K562 (cell line): Measurements from ENCODE around the gene POU2AF3. TPM values are rescaled to one million over a fixed set of nuclear protein-coding genes. Genes with fewer than 3 reads are reported as not detected.

Source experiments
- ATAC-seq: fragments of 200-7000 bp; cut with Tn5 transposase; 3 replicates; pipeline ENCODE4 v1.9.1; 2020; ENCODE audit warnings: moderate library complexity
- BruUV-seq: library from RNA; stranded (reverse); fragments of 400-500 nt; replicated peaks from 2 replicates; lab custom pipeline; 2021; lab: Mats Ljungman, UMichigan
- CTCF ChIA-PET: fragments of 300-600 bp; formaldehyde crosslinking; extraction: SDS; loops from one replicate; lab custom pipeline; 2021; ENCODE audit warnings: low intra/inter-chr PET ratio; lab: Yijun Ruan, JAX
- POLR2A ChIA-PET: fragments of 300-600, 350-650 bp; sonication (Branson Sonifier 250); formaldehyde crosslinking; extraction: SDS; loops from one replicate; lab custom pipeline; 2021; ENCODE audit warnings: antibody characterized with exemption, inconsistent platforms; lab: Yijun Ruan, JAX
- DNase-seq, 4 experiments: peaks; one replicate each; pipeline versions ENCODE4 v3.0.0 to v3.0.0-alpha.2; 2011 to 2018; ENCODE audit warnings: low spot score in 3 of 4, mixed read lengths in 3 of 4; ENCODE audit errors: extremely low read depth in 1 of 4
- FAIRE-seq: peaks from 2 replicates; lab custom pipeline; 2011; peaks lifted over from hg19 to GRCh38; lab: Jason Lieb, UNC
- H2AFZ ChIP-seq: 2 replicates; pipeline ENCODE4 v1.6.0; 2011; ENCODE audit warnings: low read depth, low read length, control low read depth, inconsistent platforms
- H3K27ac ChIP-seq: fragments of 200-600 bp; 3 replicates; pipeline ENCODE4 v1.8.0; 2011; ENCODE audit warnings: low read depth, mild to moderate bottlenecking, control low read depth, inconsistent platforms, low read length, moderate library complexity, mixed read lengths; ENCODE audit errors: extremely low read depth
- H3K27me3 ChIP-seq, 2 experiments: fragments of 300-600 bp in 1 of 2; 2 replicates in 1 of 2; 3 replicates in 1 of 2; pipeline versions ENCODE4 v1.6.0 to v1.8.0; 2011; ENCODE audit warnings: inconsistent platforms in 2 of 2, low read length in 2 of 2, mild to moderate bottlenecking in 1 of 2, mixed read lengths in 1 of 2, moderate library complexity in 1 of 2; ENCODE audit not compliant: control insufficient read depth in 2 of 2, insufficient read depth in 2 of 2
- H3K36me3 ChIP-seq: fragments of 300-600 bp; 3 replicates; pipeline ENCODE4 v1.8.0; 2011; ENCODE audit warnings: mild to moderate bottlenecking, low read length, inconsistent platforms; ENCODE audit not compliant: control insufficient read depth, insufficient read depth
- H3K4me1 ChIP-seq, 2 experiments: fragments of 200-600 bp in 1 of 2; replicated peaks in 1 of 2; 2 replicates in 1 of 2; 3 replicates in 1 of 2; pipeline versions ENCODE4 v1.5.1 to v1.8.0; 2011; ENCODE audit warnings: inconsistent platforms in 2 of 2, low read length in 2 of 2, mild to moderate bottlenecking in 1 of 2, mixed read lengths in 1 of 2, moderate library complexity in 1 of 2; ENCODE audit not compliant: control insufficient read depth in 2 of 2, insufficient read depth in 2 of 2
- H3K4me2 ChIP-seq: 2 replicates; pipeline ENCODE4 v1.6.1; 2011; ENCODE audit warnings: low read length, control low read depth, inconsistent platforms, mixed read lengths; ENCODE audit not compliant: insufficient read depth
- H3K4me3 ChIP-seq: fragments of 200-600 bp; sonication (generic), shearing (Covaris generic); 2 replicates; pipeline ENCODE4 v1.5.1; 2016; ENCODE audit warnings: control low read depth, inconsistent platforms
- H3K79me2 ChIP-seq: fragments of 200-600 bp; 3 replicates; pipeline ENCODE4 v1.8.0; 2011; ENCODE audit warnings: low read length, inconsistent platforms; ENCODE audit not compliant: control insufficient read depth, insufficient read depth
- H3K9ac ChIP-seq, 2 experiments: 2 replicates each; pipeline versions ENCODE4 v1.6.0 to v1.6.1; 2011; ENCODE audit warnings: low read depth in 2 of 2, low read length in 2 of 2, control low read depth in 1 of 2, inconsistent platforms in 1 of 2, mild to moderate bottlenecking in 1 of 2, mixed read lengths in 1 of 2; ENCODE audit not compliant: insufficient read depth in 1 of 2
- H3K9me1 ChIP-seq: one replicate; pipeline ENCODE4 v1.6.0; 2011; ENCODE audit warnings: inconsistent platforms, mild to moderate bottlenecking, low read length, moderate library complexity; ENCODE audit not compliant: control insufficient read depth, insufficient read depth
- H3K9me3 ChIP-seq: replicated peaks from 2 replicates; pipeline ENCODE4 v1.5.1; 2011; ENCODE audit warnings: low read depth, low read length, inconsistent platforms; ENCODE audit not compliant: control insufficient read depth, insufficient read depth
- H4K20me1 ChIP-seq: replicated peaks from 2 replicates; pipeline ENCODE4 v1.6.1; 2011; ENCODE audit warnings: low read length, inconsistent platforms, mixed read lengths; ENCODE audit not compliant: control insufficient read depth, insufficient read depth
- HSF4 ChIP-seq: fragments of 250-450 bp; sonication (Bioruptor Pico); IDR thresholded peaks from 2 replicates; pipeline ENCODE4 v2.1.2; 2022; ENCODE audit warnings: mild to moderate bottlenecking, moderate library complexity, borderline replicate concordance
- NFIC ChIP-seq: fragments of 450-650 bp; IDR thresholded peaks from 2 replicates; pipeline ENCODE4 v1.6.1; 2017; ENCODE audit warnings: mild to moderate bottlenecking, inconsistent platforms
- RBM34 ChIP-seq: fragments of 200-400 bp; formaldehyde crosslinking; IDR thresholded peaks from 2 replicates; pipeline ENCODE4 v1.6.1; 2018; ENCODE audit warnings: low read length, borderline replicate concordance; ENCODE audit not compliant: insufficient read depth
- TAF7 ChIP-seq: fragments of 450-650 bp; IDR thresholded peaks from 2 replicates; pipeline ENCODE4 v1.6.1; 2016; ENCODE audit warnings: missing genetic modification characterization, missing compliant biosample characterization
- U2AF1 ChIP-seq: fragments of 200-400 bp; formaldehyde crosslinking; optimal IDR thresholded peaks from 2 replicates; pipeline ENCODE3; 2017; ENCODE audit warnings: mild to moderate bottlenecking, low read depth, low read length, moderate library complexity
- ZBTB12 ChIP-seq: fragments of 250-450 bp; sonication (Bioruptor Pico); IDR thresholded peaks from 2 replicates; pipeline ENCODE4 v1.4.0; 2020
- ZNF23 ChIP-seq: fragments of 250-450 bp; sonication (Bioruptor Pico); IDR thresholded peaks from 2 replicates; pipeline ENCODE4 v1.4.0; 2020; ENCODE audit warnings: mild to moderate bottlenecking
- WGBS: fragments of 100-300 bp; shearing (Covaris generic); methylation state at CpG from one replicate; pipeline ENCODE4 v1.1.6; 2016; ENCODE audit warnings: low coverage, mixed read lengths; ENCODE audit not compliant: insufficient coverage; ENCODE audit errors: missing lambda C conversion rate; 5-methylcytosine and 5-hydroxymethylcytosine counted together
- in situ Hi-C: fragments of 300-500 bp; cut with MboI; formaldehyde crosslinking; loops from 4 replicates; pipeline ENCODE4 v1.15.0; 2018; ENCODE audit warnings: inconsistent platforms, mixed read lengths
- intact Hi-C: fragments of 100-400 bp; cut with micrococcal nuclease; formaldehyde crosslinking; loops from 2 replicates; pipeline ENCODE4 v1.14.2; 2022
- polyA plus RNA-seq, 8 experiments: library from polyadenylated mRNA; depleted of rRNA in 4 of 8; stranded (reverse) in 5 of 8; unstranded in 3 of 8; fragments of >200 nt; fragmentation: Nextera tagmentation in 2 of 8; fragmentation: Illumina TruSeq in 1 of 8; extraction: Ambion mirVana in 2 of 8; extraction: Trizol in 1 of 8; gene quantifications; 2 replicates each; pipeline versions ENCODE4 v1.2.1 to v1.2.3, GENCODE V29; 2011 to 2014; ENCODE audit warnings: inconsistent platforms in 1 of 8, missing spikeins in 1 of 8
- total RNA-seq, 7 experiments: library from RNA; depleted of rRNA in 6 of 7; stranded (reverse); fragments of >200 nt in 6 of 7; fragmentation: Illumina TruSeq in 2 of 7; extraction: Trizol in 2 of 7; gene quantifications; 2 replicates each; pipeline versions ENCODE4 v1.2.1 to v1.2.3, GENCODE V29; 2011 to 2021; ENCODE audit warnings: low replicate concordance in 1 of 7
- TF ChIP-seq, protein P1 (sequence below): fragments of 450-650 bp; IDR thresholded peaks from 2 replicates; pipeline ENCODE4 v1.7.1; 2018; ENCODE audit warnings: mild to moderate bottlenecking, low read depth; ENCODE audit not compliant: partially characterized antibody

The POU2AF3 gene
- total and polyA plus RNA-seq, 9 of the 15 experiments (the other 6 are each of a cell fraction or from before 2014, with no cell fraction given) = not detected

GRCh38 chr11:111342329-111342728 lies 44.0 kb downstream of the POU2AF3 start (continued):
- TF ChIP-seq NFIC (no peak), U2AF1 (no peak)

DNA sequence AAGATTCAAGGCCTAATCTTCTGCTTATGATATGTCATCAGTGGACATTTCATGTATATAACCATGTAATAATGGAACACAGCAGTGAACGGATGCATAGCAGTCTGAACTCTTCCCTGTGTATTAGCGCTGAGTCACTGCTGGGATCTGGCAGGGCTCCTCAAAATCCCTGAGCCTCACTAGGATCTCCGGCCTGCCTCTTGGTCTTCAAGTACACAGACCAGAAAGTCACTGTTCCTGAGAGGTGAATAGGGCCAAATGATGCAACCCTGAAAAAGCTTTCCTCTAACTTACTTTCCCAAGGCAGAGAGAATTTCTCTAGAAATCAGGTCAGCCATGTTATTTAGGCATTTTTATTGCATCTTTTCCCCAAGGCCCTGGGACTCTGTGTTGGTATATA lies 45.7 kb downstream of the POU2AF3 start:
- H2AFZ ChIP-seq = no peak overlapping the region
- H3K9me3 ChIP-seq = no peaks in the 10 kb centered on the region
- no peaks in the 10 kb centered on the region for H3K79me2 ChIP-seq
- H4K20me1 ChIP-seq = no peaks in the 10 kb centered on the region
- ChIA-PET CTCF (no interaction called here), POLR2A (no interaction called here)
- BruUV-seq = no TSS peak
- FAIRE-seq (no peak), ATAC-seq (no peak), DNase-seq (no peak)
- no peaks in the 10 kb centered on the region for H3K4me1 ChIP-seq
- H3K36me3 ChIP-seq = no peaks in the 10 kb centered on the region
- TF ChIP-seq ZBTB12 (CRISPR knock-in tag) (no peak), TAF7 (tag) (no peak), RBM34 (no peak), HSF4 (CRISPR knock-in tag) (no peak), ZNF23 (CRISPR knock-in tag) (no peak)
- TF ChIP-seq, protein P1, sequence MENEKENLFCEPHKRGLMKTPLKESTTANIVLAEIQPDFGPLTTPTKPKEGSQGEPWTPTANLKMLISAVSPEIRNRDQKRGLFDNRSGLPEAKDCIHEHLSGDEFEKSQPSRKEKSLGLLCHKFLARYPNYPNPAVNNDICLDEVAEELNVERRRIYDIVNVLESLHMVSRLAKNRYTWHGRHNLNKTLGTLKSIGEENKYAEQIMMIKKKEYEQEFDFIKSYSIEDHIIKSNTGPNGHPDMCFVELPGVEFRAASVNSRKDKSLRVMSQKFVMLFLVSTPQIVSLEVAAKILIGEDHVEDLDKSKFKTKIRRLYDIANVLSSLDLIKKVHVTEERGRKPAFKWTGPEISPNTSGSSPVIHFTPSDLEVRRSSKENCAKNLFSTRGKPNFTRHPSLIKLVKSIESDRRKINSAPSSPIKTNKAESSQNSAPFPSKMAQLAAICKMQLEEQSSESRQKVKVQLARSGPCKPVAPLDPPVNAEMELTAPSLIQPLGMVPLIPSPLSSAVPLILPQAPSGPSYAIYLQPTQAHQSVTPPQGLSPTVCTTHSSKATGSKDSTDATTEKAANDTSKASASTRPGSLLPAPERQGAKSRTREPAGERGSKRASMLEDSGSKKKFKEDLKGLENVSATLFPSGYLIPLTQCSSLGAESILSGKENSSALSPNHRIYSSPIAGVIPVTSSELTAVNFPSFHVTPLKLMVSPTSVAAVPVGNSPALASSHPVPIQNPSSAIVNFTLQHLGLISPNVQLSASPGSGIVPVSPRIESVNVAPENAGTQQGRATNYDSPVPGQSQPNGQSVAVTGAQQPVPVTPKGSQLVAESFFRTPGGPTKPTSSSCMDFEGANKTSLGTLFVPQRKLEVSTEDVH = no peak
- no peaks in the 10 kb centered on the region for H3K9me1 ChIP-seq
- in situ Hi-C loops (no loop called here), intact Hi-C loops (no loop called here)
- no peak overlapping the region for H3K4me3 ChIP-seq
- WGBS = 2% methylated on average over 3 of the region's 3 CpGs
- no peak overlapping the region for H3K9ac ChIP-seq
- no peak overlapping the region for H3K4me2 ChIP-seq
- H3K27ac ChIP-seq = no peak overlapping the region
- H3K27me3 ChIP-seq = no peaks in the 10 kb centered on the region
